ENCODE results near the gene BCKDK.
A peak's percentile ranks its signal among the peaks of the same experiment; 100 is the strongest.

BCKDK gene

GRCh38 chr16:31080035-31080629 is 28.1 kb upstream of the BCKDK start:
- no peak for DNase-seq (ENCODE audit: low read depth, low spot score)

DNA sequence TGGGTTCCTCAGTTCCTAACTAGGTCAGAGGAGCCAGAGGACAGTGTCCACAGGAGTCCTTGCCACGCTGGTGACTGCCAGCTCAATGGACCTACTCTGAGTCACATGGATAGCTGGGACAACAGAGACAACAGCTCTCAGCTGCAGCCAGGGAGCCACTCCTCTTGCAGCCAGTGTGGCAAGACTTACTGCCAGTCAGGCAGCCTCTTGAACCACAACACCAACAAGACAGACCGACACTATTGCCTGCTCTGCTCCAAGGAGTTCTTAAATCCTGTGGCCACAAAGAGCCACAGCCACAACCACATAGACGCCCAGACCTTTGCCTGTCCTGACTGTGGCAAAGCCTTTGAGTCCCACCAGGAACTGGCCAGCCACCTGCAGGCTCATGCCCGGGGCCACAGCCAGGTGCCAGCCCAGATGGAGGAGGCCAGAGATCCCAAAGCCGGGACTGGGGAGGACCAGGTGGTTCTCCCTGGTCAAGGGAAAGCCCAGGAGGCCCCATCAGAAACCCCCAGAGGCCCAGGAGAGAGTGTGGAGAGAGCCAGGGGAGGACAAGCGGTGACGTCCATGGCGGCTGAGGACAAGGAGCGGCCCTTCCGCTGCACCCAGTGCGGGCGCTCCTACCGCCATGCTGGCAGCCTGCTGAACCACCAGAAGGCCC is 27.3 kb upstream of the BCKDK start:
- DNase-seq (ENCODE audit: low read depth, low spot score), result no peak

GRCh38 chr16:31081428-31082351 is 26.5 kb upstream of the BCKDK start:
- DNase-seq (ENCODE audit: low read depth, low spot score), result no peak

- no peak for DNase-seq (ENCODE audit: low read depth, low spot score)
Observed at GRCh38 chr16:31082368-31083045, 25.7 kb upstream of the BCKDK start.

DNA sequence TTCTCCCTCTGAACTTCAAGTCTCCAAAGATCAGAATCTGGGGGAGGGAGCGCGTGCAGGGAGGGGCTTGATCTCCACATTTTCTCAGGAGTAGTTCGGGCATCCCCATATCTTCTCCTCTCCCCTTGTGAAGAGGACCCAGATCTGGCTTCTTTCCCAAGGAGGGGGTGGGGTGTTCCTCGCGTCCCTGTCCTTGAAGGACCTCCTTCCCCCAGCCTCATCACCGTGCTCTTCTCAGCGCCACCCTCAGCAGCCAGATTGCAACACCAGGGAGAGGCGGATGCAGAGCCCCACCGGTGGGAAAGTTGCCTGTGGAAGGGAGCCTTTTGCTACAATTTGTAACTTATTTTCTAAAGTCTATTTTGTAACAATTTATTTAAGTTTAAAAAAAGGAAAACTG is 25.1 kb upstream of the BCKDK start:
- no peak for DNase-seq (ENCODE audit: low read depth, low spot score)

DNA sequence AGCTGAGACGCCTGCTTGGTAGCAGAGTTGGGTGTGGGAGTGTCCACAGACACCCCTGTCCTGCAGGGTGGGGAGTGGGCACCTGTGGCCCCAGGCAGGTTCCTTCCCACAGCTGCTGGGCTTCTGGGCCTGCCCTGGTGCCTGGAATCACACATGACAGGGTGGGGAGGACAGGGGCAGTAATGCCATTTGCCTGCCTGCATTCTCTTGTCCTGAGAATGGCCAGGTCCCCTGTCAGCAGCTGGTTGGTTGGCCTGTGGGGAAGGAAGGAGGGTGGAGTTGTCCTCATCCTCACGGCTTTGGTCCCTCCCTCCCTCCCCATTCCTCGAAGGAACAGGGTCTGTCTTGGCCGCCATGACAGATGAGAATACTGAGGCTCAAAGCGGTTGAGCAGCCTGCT is 24.6 kb upstream of the BCKDK start:
- no peak for DNase-seq (ENCODE audit: low read depth, low spot score)

DNA sequence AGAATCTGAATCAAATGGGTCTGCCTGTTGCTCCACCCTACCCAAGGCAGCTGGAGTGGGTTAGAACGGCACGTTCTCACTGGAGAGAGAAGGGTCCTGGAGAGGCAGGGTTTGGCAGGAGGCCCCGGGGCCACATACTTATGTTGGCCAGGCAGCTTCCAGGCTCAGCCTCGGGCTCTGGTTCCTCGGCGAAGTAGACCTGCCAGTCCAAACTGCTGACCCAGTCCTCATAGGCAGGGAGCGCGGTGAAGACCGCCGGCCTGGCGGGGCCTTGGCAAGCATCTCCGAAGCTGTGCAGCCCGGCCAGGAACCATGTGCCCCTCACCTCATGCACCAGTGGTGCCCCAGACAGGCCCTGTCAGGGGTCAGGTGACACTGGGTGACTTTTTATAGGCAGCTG is 24.2 kb upstream of the BCKDK start:
- DNase-seq (ENCODE audit: low read depth, low spot score), result no peak

- no peak for DNase-seq (ENCODE audit: low read depth, low spot score)
Observed at GRCh38 chr16:31084584-31085302, 23.4 kb upstream of the BCKDK start.

GRCh38 chr16:31085411-31085810 is 22.8 kb upstream of the BCKDK start:
- DNase-seq (ENCODE audit: low read depth, low spot score), result peak; percentile 29

DNA sequence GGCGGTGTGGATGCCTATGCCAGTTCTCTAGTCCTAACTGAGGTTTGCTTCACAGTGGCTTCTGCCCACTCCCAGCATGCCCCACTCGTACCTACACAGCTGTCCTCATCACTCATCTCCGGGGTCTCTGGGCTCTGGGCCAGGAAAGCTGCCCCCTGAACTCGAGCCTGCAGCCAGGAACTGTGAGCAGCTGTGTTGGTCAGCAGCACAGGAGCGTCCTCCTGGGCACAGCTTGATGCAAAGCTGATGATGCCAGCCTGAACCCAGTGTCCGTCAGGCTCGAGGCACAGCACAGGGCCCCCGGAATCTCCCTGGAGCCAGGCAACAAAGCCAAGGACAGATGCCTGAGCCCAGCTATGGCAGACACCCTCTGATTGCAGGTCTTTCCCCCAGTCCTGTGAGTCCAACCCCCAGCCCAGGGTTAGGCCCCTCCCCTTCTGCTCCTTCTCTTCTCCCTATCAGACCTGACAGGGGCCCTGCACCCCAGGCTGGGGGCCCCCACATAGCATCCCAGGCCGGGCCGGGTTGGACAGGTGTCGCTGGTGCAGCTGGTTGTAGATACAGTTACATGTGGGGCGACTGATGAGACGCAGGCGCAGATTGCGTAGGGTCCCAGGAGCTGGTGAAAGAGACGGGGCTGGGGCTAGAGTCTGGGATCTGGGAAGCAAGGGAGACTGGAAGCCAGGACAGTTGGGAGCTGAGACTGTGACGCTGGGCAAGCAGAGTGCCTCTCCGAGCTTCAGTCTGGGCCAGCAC is 22.1 kb upstream of the BCKDK start:
- DNase-seq (ENCODE audit: low read depth, low spot score), result no peak

DNA sequence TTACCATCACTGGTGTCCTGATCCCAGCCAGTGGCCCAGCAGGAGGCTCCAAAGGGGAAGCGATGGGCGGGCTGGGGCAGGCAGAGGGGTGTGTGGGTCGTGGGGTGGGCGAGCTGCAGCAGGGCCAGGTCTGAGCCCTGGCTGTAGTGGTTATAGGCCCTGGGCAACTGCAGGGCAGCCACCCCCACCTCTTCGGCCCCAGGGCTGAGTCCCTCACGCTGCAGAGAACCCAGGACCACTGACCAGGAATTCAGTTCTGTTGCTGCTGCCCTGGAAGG is 21.6 kb upstream of the BCKDK start:
- no peak for DNase-seq (ENCODE audit: low read depth, low spot score)

GRCh38 chr16:31087481-31087880 is 20.7 kb upstream of the BCKDK start:
- DNase-seq (ENCODE audit: low read depth, low spot score), result no peak

GRCh38 chr16:31087971-31088370 is 20.2 kb upstream of the BCKDK start:
- DNase-seq (ENCODE audit: low read depth, low spot score), result no peak

DNA sequence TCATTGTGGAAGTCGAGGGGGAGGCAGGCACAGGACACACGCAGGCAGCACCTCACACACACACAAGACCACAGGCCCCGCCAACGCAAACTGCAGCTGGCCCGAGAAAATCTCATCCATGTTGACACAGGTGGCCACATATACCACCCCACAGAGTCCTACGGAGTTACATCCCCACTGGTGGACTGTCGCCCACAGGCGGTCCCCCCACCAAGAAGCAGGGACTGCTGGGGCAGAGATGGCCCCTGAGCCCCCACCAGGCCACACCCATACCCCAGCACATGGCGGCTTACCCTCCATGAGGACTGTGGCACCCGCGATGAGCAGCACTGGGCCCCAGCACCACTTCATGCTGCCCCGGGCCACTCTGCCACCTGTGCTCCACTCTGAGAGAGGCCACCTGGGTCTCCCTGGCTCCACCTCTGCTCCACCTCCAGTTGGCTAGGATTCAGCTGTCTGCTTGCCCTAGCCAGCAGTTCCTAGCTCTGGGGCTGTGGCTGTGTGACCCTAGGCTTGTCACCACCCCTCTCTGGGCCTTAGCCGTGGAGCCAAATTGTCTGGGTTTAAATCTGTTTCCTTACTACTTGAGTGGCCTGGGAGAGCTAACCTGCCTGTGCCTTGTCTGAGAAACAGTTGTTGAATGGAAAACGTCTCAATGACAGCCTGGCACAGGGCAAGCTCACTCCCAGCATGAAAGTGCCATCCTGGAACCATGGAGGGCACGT is 19.6 kb upstream of the BCKDK start, which contains the start of gene PRSS53:
Gene PRSS53 (minus strand): TSS at position 485 of the 725 bp plus-strand sequence. CDS start 134 bp downstream, at position 351.
- DNase-seq (ENCODE audit: low read depth, low spot score), result no peak

- DNase-seq (ENCODE audit: low read depth, low spot score), result no peak
Observed at GRCh38 chr16:31089199-31089598, 19.0 kb upstream of the BCKDK start.

GRCh38 chr16:31090540-31090939 is 17.6 kb upstream of the BCKDK start:
- DNase-seq (ENCODE audit: low read depth, low spot score), result peak; percentile 43

DNA sequence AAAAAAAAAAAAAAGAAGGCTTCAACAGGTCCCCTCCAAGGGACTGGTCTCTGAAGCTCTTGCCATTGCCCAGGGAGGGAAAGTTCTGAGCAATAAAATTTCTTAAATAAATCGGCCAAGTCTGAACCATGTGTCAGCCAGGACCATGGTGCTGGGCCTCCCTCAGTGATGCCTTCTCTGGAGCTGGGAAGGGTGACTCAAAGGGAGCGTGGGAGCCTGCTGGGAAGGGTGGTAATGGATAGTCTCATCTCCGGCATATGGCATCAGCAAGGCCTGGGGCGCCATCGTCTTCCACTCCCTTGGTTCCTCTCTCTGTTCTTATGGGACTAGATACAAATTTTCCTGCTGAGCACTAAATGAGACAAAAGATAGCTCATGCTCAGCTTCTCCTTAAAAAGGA is 15.9 kb upstream of the BCKDK start:
- DNase-seq (ENCODE audit: low read depth, low spot score), result no peak

DNA sequence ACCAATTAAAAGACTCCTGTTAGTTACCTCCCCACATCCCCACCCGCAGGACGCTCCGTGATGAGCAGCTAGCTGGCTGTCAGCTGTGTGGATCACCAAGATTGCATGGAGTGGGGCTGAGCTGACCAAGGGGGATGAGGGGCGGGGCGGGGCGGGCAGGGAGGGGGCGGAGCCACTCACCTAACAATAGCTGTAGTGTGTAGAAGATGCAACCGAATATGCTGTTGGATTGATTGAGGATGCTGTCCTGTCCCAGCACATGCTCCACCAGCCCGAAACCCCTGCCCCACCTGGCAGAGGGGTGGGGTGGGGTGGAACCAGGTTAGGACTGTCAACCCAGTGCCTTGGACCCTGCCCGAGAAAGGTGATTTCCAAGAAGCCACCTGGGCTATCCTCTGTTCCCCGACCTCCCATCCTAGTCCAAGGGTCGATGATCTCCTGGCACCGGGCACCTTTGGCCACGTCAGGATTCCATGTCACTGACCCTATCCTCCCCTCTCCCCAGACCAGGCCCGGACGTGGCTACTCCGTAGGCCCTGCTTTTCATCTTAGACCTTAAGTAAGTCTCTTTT is 15.0 kb upstream of the BCKDK start:
- DNase-seq (ENCODE audit: low read depth, low spot score), result peak; percentile 57

GRCh38 chr16:31094088-31094423 is 14.1 kb upstream of the BCKDK start:
- peak; percentile 49 for DNase-seq (ENCODE audit: low read depth, low spot score)
